Inflammatory macrophage treated with lipopolysaccharide for 1 hour (primary cell): ENCODE data around the gene CES5A.
"Not testable (repeated sequence)": the region's sequence is repeated elsewhere in the genome, so short reads cannot be mapped to it uniquely, and the experiment has no call there.

Experiments
- DNase-seq, 2 donors: peaks; one replicate each; pipeline ENCODE4 v3.0.0-alpha.2; 2020 to 2022

CES5A gene

GRCh38 chr16:55875273-55875672, at the start of gene CES5A:
TSS of gene CES5A (minus strand) at chr16:55875373. CDS start at chr16:55875221, 152 bp downstream.
- no peak for DNase-seq

GRCh38 chr16:55922662-55923061, 47.5 kb upstream of the CES5A start:
- DNase-seq: no peak

GRCh38 chr16:55917373-55918160, 42.4 kb upstream of the CES5A start:
- peak; percentile 55 to 57 for DNase-seq

GRCh38 chr16:55915096-55915827, 40.1 kb upstream of the CES5A start:
- DNase-seq: no peak

- no peak for DNase-seq
These were observed 39.2 kb upstream of the CES5A start for GRCh38 chr16:55914383-55914782.

GRCh38 chr16:55913716-55914115, 38.5 kb upstream of the CES5A start:
- no peak for DNase-seq

- not testable (repeated sequence) for DNase-seq
These were observed 37.9 kb upstream of the CES5A start for GRCh38 chr16:55913121-55913520.

- no peak for DNase-seq
These were observed 36.8 kb upstream of the CES5A start for GRCh38 chr16:55912022-55912421.

- DNase-seq: no peak
These were observed 36.4 kb upstream of the CES5A start for GRCh38 chr16:55911616-55912015.

- DNase-seq: no peak
These were observed 34.7 kb upstream of the CES5A start for GRCh38 chr16:55909876-55910275.

- DNase-seq: no peak
These were observed 33.5 kb upstream of the CES5A start for GRCh38 chr16:55908641-55909040.

- no peak for DNase-seq
These were observed 32.5 kb upstream of the CES5A start for GRCh38 chr16:55907661-55908060.

GRCh38 chr16:55906123-55906522, 30.9 kb upstream of the CES5A start:
- no peak for DNase-seq

GRCh38 chr16:55905651-55906050, 30.5 kb upstream of the CES5A start:
- no peak for DNase-seq

- no peak for DNase-seq
These were observed 26.5 kb upstream of the CES5A start for GRCh38 chr16:55901566-55902217.

GRCh38 chr16:55900616-55901393, 25.6 kb upstream of the CES5A start:
- DNase-seq: peak in 1 of 2 donors; percentile 4

- no peak for DNase-seq
These were observed 24.7 kb upstream of the CES5A start for GRCh38 chr16:55899857-55900256.

- no peak for DNase-seq
These were observed 23.4 kb upstream of the CES5A start for GRCh38 chr16:55898592-55898991.

GRCh38 chr16:55892821-55893220, 17.6 kb upstream of the CES5A start:
- DNase-seq: no peak

- no peak for DNase-seq
These were observed 14.3 kb upstream of the CES5A start for GRCh38 chr16:55889518-55889917.

GRCh38 chr16:55888546-55888945, 13.4 kb upstream of the CES5A start:
- no peak for DNase-seq

GRCh38 chr16:55876854-55877253, 1.7 kb upstream of the CES5A start:
- no peak for DNase-seq

GRCh38 chr16:55873122-55873521, 2.1 kb downstream of the CES5A start:
- no peak for DNase-seq
